ENCODE data around the gene PDZD4.

PDZD4 gene

GRCh38 chrX:153813161-153813560 lies 17.2 kb downstream of the PDZD4 start:
- DNase-seq (ENCODE audit: low read depth in 2 of 2) = no peak

- no peak for DNase-seq (ENCODE audit: low read depth in 2 of 2)
Observed at GRCh38 chrX:153812220-153812619, 18.1 kb downstream of the PDZD4 start.

DNA sequence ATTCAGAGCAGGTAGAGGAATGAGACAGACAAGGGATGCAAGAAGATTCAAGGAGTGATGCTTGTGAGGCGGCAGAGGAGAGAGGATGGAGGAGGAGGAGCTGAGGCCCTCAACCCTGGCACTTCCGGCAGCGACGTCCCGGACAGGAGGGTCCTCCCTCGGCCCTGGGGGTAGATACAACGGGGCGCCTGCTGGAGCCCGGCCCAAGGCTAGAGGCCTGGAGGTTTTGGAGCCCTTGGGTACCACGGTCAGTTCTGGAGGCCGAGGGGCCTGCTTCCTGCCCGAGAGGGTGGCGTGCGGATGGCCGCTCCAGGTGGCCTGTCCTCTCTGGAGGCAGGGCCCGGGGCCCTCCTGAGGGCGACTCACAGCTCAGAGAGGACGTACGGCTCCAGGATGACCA lies 22.4 kb downstream of the PDZD4 start:
- DNase-seq (ENCODE audit: low read depth in 2 of 2) = no peak

DNA sequence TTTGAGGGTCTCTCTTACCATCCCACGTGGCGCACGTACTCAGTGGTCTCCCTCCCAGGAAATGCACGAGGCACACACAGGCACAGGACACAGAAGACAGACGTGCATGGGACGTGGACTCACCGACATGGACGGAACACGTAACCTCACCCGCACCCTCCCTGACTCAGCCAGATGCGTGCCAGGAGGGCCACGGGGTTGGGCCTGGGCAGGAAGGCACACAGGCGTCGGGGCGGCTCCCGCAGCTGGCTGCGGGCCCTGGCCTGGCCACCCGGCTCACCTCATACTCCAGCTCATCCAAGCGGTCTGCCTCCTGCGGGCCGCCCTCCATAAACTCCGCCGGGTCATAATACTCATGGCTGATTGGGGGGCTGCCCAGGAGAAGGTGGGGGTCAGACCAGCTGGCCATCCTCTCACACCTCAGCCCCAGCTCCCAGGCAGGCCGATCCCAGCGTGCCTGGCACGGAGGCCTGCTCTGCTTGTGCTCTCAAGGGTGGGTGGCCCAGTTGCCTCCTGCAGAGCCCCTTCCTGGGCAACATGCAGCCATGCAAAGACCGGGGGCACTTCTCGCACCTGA lies 23.3 kb downstream of the PDZD4 start:
- DNase-seq (ENCODE audit: low read depth in 2 of 2) = no peak

- no peak for DNase-seq (ENCODE audit: low read depth in 2 of 2)
Observed at GRCh38 chrX:153805436-153805835, 24.9 kb downstream of the PDZD4 start.

DNA sequence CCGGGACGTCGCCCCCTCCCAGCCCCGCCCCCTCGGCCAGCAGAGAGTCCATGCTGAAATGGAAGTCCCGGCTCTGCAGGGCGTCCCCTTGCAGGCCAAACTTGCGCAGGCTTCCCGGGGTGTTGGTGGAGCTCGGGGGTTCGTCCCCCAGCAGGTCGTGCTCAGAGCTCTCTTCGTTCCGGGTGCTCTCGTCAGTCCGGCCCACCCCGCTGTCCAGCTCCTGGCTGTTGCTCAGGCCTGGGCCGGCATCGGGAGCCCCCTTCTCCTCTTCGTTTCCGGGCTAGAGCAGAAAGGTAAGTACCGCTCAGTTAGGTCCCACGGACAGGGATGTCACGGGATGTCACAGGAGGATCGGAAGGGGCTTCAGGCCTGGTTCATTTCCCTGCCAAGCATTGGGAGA lies 25.7 kb downstream of the PDZD4 start:
- no peak for DNase-seq (ENCODE audit: low read depth in 2 of 2)

- no peak for DNase-seq (ENCODE audit: low read depth in 2 of 2)
Observed at GRCh38 chrX:153804100-153804595, 26.2 kb downstream of the PDZD4 start.

DNA sequence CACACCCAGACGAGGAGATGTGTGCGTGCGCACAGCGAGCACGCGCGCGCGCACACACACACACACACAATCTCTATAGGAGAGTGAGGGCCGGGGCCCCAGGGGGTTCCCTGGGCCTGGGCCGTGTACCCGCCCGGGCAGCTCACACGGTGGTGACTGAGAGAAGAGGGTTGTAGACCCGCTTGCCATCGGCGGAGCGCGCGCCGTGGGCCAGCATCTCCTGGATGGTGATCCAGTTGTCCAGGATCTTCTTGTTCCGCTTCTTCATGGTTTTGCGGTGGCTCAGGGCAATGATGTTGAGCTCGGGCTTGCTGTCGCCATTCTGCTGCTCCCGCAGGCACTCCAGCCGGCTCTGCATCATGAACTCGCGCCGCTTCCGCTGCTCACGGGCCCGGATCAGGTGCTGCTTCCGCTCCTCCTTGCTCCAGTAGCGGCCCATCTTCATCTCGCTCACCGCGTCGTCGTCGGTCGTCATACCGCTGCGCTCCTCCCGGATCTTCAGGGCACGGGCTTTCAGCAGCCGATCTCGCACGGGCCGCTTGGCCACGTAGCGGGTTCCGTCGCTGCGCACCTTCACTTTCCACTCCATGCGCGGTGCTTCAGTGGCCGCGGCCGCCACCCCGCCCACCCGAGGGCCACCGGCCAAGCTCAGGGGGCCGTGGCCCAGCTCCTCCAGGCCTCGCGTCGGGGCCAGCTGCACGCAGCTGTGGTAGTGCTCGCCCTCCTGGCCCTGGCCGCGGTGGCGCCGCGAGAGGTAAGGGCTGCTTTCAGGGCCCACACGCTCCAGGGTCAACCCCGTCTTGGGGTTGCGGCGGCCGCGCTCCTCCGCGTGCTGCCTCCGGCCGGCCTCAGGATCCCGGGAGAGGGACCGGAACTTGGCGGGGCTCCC lies 26.9 kb downstream of the PDZD4 start:
- DNase-seq (ENCODE audit: low read depth in 2 of 2) = no peak

GRCh38 chrX:153802513-153803045 lies 27.8 kb downstream of the PDZD4 start:
- no peak for DNase-seq (ENCODE audit: low read depth in 2 of 2)

GRCh38 chrX:153801669-153802068 lies 28.7 kb downstream of the PDZD4 start:
- no peak for DNase-seq (ENCODE audit: low read depth in 2 of 2)

DNA sequence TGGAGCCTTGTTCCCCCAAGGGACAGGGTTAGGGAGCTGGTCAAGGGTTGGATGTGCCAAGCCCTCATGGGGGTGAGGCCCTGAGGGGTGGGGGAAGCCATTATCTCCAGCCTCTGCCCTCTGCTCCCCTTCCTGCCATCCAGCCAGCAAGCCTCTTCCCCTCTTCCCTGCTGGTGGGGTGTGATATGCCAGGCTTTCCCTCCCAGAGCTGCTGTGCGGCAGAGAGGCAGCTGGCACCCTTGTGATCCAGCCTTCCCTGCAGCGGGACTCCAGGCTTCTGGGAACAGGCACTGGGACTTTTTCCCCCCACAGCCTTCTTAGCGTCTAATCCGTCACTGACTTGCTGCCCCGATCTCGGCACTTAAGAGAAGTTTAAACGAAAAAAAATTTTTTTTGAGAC lies 29.6 kb downstream of the PDZD4 start:
- no peak for DNase-seq (ENCODE audit: low read depth in 2 of 2)

- DNase-seq (ENCODE audit: low read depth in 2 of 2) = no peak
Observed at GRCh38 chrX:153800177-153800722, 30.1 kb downstream of the PDZD4 start.

DNA sequence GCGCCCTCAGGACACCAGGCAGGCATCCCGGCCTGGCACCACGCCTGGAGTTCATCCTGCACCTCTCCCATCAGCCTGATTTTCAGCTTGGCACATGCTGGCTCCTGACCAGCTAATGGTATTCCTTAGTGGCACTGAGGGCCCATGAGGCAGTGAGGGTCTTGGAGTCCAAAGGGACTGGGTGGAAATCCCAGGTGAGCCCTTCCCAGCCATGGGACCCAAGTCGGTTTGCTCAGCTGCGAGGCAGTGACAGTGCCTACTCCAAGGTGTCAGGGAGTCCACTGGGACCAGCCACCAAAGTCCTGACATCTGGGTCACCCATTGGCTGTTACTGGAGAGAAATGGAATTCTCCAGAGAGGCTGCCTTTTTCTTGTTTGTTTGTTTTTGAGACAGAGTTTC lies 31.0 kb downstream of the PDZD4 start:
- DNase-seq (ENCODE audit: low read depth in 2 of 2) = no peak

DNA sequence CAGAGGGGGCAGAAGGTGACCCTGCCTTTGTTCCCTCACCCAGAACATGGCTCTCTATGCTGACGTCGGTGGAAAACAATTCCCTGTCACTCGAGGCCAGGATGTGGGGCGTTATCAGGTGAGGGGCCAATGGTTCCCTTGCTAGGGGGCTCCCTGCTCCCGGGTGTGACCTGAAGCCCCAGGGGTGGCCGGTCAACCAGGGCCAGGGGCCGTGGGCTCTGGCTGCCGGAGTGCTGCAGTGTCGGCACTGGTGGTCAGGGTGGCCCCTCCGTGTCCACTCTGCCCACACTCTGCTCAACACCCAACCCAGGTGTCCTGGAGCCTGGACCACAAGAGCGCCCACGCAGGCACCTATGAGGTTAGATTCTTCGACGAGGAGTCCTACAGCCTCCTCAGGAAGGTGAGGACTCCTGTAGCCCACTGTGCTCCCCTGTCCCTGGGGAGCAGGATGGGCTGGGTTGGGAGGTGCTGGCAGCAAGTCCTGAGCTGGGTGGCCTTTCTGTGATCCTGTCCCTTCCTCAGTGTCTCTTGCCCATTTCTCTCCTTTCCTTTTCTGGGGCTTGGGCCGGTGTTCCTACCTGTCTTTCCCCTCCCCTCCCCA lies 32.8 kb downstream of the PDZD4 start:
- no peak for DNase-seq (ENCODE audit: low read depth in 2 of 2)

DNA sequence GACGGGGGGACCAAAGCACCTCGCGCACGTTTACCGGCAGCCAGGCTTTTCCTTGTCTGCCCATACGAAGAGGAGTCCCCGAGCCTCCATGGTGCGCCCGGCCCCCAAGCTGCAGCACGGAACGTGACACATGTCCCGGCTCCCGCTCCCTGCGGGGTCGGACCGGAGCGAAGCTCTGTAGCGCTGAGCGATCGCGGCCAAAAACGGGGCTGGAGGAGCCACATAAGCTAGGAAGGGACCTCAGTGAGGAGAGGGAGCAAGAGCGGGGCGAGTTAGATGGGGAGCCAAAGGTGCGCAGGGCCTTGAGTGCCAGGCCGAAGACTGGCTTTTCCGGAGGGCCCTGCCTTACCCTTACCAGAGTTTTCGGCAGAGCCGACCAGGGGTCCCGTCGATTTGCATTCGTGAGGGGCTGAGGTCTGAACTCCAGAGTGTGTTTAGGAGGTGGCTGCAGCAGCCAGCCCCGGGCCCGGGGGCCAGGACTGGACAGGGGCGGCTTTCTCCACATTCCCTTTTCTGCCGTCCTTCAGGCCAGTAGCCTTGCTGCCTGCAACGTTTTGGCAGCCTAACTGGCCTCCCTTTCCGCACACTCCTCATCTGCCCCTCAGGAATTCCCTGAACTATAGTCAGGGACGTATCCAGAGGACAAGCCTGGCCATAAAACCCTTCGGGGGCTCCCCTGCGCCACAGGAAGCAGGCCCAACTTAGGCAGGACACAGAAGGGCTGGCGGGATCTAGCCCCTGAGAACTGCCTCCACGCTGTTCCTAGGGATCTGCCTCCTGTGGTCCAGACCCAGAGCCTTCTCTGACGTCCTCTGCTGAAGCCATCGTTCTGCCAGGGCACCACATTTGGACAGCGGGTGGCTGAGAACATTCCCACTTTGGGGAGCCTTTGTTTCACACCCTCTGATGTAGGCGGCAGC lies 35.2 kb downstream of the PDZD4 start:
- no peak for DNase-seq (ENCODE audit: low read depth in 2 of 2)

DNA sequence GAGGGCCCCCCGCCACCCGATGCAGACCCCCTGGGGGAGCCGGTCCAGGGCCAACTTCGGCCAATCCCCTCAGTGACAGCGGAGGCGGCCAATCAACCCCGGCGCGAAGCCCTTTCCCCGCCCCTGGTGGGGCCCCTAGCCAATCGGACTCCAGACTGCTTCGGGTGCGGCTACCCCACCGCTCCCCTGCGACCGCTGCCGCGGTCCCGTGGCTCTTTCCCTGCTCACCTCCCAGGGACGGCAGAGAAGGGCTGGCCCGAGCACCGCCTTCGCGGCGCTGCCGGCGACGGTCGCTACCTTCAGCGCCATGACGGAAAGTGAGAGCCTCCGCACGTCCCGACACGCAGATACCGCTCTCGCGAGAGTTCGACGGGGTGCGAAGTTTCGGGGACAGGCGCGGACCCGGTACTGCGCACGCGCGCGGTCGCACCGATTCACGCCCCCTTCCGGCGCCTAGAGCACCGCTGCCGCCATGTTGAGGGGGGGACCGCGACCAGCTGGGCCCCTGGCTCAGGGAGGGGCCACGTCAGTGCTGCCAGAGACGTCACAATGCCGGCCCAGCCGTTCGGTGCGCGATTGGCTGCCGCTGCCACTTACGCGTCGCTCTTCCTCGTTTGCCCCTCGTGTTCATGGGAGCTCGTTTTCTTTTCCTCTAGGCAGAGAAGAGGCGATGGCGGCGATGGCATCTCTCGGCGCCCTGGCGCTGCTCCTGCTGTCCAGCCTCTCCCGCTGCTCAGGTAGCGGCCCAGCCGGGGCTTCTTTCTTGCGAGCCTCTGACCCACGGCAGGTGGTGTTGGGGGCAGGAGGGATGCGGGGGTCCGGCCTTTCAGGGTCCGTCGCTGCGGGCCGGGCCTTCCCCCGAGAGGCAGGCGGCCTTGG lies 36.1 kb downstream of the PDZD4 start, which contains the start of the genes IDH3G and SSR4:
IDH3G (minus strand) TSS at position 358 of the 879 bp plus-strand sequence; CDS start at position 309, 49 bp downstream.
SSR4 (plus strand) TSS at position 651 of the 879 bp plus-strand sequence; CDS start at position 671, 20 bp downstream.
- DNase-seq (ENCODE audit: low read depth in 2 of 2) = peak; percentile 81 to 82

GRCh38 chrX:153793291-153793690 lies 37.1 kb downstream of the PDZD4 start:
- DNase-seq (ENCODE audit: low read depth in 2 of 2) = no peak

DNA sequence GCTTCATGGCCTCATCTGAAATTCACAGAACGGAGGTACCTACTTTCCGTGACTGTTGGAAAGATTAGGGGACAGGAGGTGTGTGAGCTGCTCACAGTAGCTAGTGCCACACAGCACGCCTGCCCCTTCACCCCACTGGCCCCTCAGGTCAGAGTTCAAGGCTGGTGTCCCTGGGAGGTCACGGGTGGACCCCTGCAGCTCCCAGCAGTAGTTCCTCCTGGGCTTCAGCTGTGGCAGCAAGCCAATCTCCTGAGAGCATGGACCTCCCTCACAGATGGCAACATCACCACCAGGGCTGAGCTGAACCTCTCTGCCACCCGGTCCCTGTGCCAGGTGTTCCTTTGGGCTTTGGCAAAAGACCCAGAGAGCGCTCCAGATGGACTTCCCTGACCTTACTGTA lies 38.0 kb downstream of the PDZD4 start:
- no peak for DNase-seq (ENCODE audit: low read depth in 2 of 2)

GRCh38 chrX:153791104-153791852 lies 39.1 kb downstream of the PDZD4 start:
- DNase-seq (ENCODE audit: low read depth in 2 of 2) = no peak

All from stimulated activated CD8-positive, alpha-beta memory T cell treated with anti-CD3 and anti-CD28 coated beads, Interleukin-7, amount 100 ng/mL, for 1 hour (primary cell).